HUES64 (cell line): ENCODE data around the gene TTBK2.

Source experiments
- H3K27ac ChIP-seq: 2 replicates; pipeline ENCODE4 v1.7.0; 2013; ENCODE audit warnings: low read depth, low read length, inconsistent platforms
- H3K27me3 ChIP-seq: 2 replicates; pipeline ENCODE4 v1.6.1; 2013; ENCODE audit warnings: mild to moderate bottlenecking, low read length; ENCODE audit not compliant: insufficient read depth
- H3K36me3 ChIP-seq: 2 replicates; pipeline ENCODE4 v1.6.1; 2013; ENCODE audit warnings: mild to moderate bottlenecking, low read length; ENCODE audit not compliant: insufficient read depth
- H3K4me1 ChIP-seq: 2 replicates; pipeline ENCODE4 v1.6.1; 2013; ENCODE audit warnings: mild to moderate bottlenecking, low read length, moderate library complexity; ENCODE audit not compliant: insufficient read depth
- H3K4me3 ChIP-seq: 2 replicates; pipeline ENCODE4 v1.5.1; 2013; ENCODE audit warnings: mild to moderate bottlenecking, low read length, moderate library complexity
- H3K9ac ChIP-seq: 2 replicates; pipeline ENCODE4 v1.6.1; 2013; ENCODE audit warnings: mild to moderate bottlenecking, low read depth, low read length
- H3K9me3 ChIP-seq: 2 replicates; pipeline ENCODE4 v1.6.1; 2013; ENCODE audit warnings: low read depth, low read length; ENCODE audit not compliant: insufficient read depth
- WGBS: fragments of 150-250, 120-280 bp; methylation state at CpG from one replicate; pipeline ENCODE4 v1.1.7; 2013; ENCODE audit warnings: missing lambda C conversion rate; 5-methylcytosine and 5-hydroxymethylcytosine counted together

Gene TTBK2

DNA sequence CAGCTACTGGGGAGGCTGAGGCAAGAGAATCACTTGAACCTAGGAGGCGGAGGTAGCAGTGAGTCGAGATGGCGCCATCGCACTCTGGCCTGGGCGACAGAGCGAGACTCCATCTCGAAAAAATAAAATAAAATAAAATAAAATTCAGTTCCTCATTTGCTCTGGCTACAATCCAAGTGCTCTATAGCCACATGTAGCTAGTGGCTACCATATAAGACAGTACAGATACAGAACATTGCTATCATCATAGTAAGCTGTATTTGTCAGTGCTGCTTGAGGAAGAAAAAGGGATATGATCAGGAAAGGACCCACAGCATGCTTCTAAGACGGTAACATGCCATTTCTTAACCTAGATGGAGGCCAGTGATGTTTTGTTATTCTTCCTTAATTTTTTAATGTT is 95.0 kb downstream of the TTBK2 start:
- H3K27me3 ChIP-seq, result no peaks in the 10 kb centered on the region
- peaks cover 11% of the 10 kb centered on the region for H3K36me3 ChIP-seq
- no peak overlapping the region for H3K9ac ChIP-seq
- H3K4me3 ChIP-seq, result no peak overlapping the region
- H3K27ac ChIP-seq, result no peak overlapping the region
- no peaks in the 10 kb centered on the region for H3K9me3 ChIP-seq
- H3K4me1 ChIP-seq, result no peaks in the 10 kb centered on the region
- WGBS, result 93% methylated on average over 8 of the region's 8 CpGs

DNA sequence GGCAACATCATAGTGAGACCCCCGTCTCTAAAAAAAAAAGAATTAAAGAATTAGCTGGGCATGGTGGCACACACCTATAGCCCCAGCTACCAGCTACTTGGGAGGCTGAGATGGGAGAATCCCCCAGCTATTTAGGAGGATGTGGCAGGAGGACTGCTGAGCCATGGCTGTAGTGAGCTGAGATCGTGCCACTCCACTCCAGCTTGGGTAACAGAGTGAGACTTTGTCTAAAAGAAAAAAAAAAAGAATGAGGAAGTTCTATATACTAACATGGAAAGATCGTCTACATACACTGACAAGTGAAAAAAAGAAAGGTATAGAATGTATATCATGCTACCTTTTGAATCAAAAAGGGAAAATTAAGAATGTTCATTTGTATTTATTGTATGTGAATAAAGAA is 99.8 kb downstream of the TTBK2 start:
- no peaks in the 10 kb centered on the region for H3K4me1 ChIP-seq
- no peak overlapping the region for H3K4me3 ChIP-seq
- no peaks in the 10 kb centered on the region for H3K27me3 ChIP-seq
- no peak overlapping the region for H3K9ac ChIP-seq
- H3K9me3 ChIP-seq, result no peaks in the 10 kb centered on the region
- peaks cover 4% of the 10 kb centered on the region; the same call in 1 of the 2 replicates for H3K36me3 ChIP-seq
- no peak overlapping the region for H3K27ac ChIP-seq
- 91% methylated on average over 2 of the region's 3 CpGs for WGBS

DNA sequence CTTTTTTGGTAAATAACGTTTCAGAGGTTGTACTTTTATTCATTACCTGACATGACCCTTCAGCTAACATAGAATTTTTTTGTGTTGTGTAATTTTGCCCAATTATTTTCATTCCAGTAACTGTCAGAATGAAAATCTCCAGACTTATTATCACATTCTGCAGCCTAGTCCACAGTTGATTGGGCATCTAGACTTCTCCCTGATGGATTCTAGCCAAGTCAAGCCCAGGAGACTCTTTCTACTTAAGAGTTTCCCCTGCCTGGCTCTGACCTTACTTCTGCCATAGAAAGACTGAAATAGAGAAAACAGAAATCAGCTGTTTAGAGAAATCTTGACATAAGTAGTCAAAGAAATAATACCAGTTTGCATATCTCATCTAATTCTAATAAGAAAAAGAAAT is 100.8 kb downstream of the TTBK2 start:
- H3K27ac ChIP-seq, result no peak overlapping the region
- H3K9me3 ChIP-seq, result no peaks in the 10 kb centered on the region
- H3K4me3 ChIP-seq, result no peak overlapping the region
- no peaks in the 10 kb centered on the region for H3K4me1 ChIP-seq
- no peaks in the 10 kb centered on the region for H3K27me3 ChIP-seq
- H3K9ac ChIP-seq, result no peak overlapping the region
- H3K36me3 ChIP-seq, result peaks cover 4% of the 10 kb centered on the region; the same call in 1 of the 2 replicates
- WGBS, result no CpG with 5 or more reads among the region's 1 CpG

DNA sequence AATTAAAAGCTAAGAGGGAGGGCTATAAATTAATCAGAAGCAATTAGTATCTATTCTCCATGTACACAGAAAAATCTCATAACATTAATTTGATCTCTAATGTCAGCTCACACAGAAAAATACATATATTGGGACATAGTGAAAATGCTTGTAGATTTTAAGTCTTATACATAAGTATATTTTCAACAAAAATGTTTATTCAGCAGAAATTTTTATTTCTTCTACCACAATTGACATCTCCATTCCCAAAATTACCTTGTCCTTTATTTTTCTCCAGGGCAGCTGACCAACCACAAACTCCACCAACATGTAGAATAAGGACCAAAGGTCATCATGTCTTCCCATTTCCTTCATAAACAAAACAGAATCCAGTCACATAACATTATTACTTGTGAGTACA is 109.1 kb downstream of the TTBK2 start:
- H3K27ac ChIP-seq, result no peak overlapping the region
- no peaks in the 10 kb centered on the region for H3K9me3 ChIP-seq
- H3K36me3 ChIP-seq, result peaks cover 13% of the 10 kb centered on the region
- H3K9ac ChIP-seq, result no peak overlapping the region
- no peak overlapping the region for H3K4me3 ChIP-seq
- H3K4me1 ChIP-seq, result no peaks in the 10 kb centered on the region
- no peaks in the 10 kb centered on the region for H3K27me3 ChIP-seq

DNA sequence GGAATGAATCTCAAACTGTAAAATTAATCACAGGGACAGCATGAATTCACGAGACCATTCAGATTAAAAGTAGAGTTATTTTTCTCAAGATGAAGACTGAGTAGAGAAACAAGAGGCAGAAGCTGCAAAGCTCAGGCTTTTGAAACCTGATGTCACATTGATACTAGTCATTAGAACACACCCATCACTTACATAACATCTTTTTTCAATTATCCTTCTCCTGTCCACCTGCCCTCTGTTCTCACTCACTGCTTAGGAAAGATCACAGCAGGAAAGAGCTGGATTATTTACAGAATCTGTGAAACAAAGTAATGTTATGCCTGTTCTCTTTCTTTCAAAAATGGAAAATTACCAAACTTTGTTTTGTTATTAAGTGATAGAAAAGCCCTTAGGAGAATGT is 111.7 kb downstream of the TTBK2 start:
- WGBS, result 94% methylated on average over 1 of the region's 1 CpG

DNA sequence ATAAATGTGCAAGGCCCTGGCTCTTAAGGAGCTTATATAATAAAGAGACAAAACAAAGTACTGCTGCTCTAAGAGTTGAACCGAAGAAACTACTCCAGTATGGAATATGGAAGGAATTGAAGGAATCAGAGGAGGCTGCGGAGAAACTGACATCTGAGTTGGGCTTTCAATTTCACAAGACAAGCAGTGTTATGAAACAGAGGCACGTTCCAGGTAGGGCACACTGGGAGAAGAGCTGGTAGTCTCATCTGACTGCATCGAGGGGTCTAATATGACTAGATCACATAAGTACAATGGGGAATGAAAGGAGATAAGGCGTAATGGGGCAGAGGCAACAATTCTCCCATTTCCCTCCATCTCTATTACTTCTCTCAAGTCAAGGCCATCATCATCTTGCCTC is 115.3 kb downstream of the TTBK2 start:
- Histone ChIP-seq H3K4me1 (no peaks in the 10 kb centered on the region), H3K27ac (no peak overlapping the region), H3K4me3 (no peak overlapping the region), H3K9me3 (no peaks in the 10 kb centered on the region), H3K27me3 (no peaks in the 10 kb centered on the region), H3K9ac (no peak overlapping the region), H3K36me3 (peaks cover 12% of the 10 kb centered on the region)
- WGBS, result 95% methylated on average over 5 of the region's 5 CpGs

More for the DNA sequence above, 111.7 kb downstream of the TTBK2 start:
- H3K4me3 ChIP-seq, result no peak overlapping the region
- H3K9me3 ChIP-seq, result no peaks in the 10 kb centered on the region
- no peaks in the 10 kb centered on the region for H3K27me3 ChIP-seq
- H3K36me3 ChIP-seq, result peaks cover 13% of the 10 kb centered on the region
- no peaks in the 10 kb centered on the region for H3K4me1 ChIP-seq
- H3K9ac ChIP-seq, result no peak overlapping the region
- H3K27ac ChIP-seq, result no peak overlapping the region

DNA sequence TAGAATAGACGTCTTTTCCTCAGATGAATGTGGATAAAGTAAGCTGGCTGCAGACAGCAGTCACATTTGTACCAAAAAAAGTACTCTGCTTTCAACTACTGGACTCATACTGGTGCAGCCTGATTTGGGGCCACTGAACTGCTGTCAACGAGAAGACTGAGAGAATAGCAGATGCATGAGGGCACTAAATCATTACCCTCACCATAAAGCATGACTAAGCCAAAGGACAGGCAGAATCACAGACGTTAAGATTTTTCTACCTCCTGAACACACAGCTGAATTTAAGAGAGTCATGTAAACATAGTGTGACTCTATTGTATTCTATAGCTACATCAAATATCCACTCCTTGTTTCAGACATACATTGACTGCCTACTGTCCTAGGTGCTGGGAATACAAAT is 115.8 kb downstream of the TTBK2 start:
- no peaks in the 10 kb centered on the region for H3K4me1 ChIP-seq
- 96% methylated on average over 3 of the region's 3 CpGs for WGBS
- H3K36me3 ChIP-seq, result peaks cover 7% of the 10 kb centered on the region
- no peak overlapping the region for H3K9ac ChIP-seq
- no peak overlapping the region for H3K4me3 ChIP-seq
- H3K9me3 ChIP-seq, result no peaks in the 10 kb centered on the region
- no peak overlapping the region for H3K27ac ChIP-seq
- H3K27me3 ChIP-seq, result no peaks in the 10 kb centered on the region

DNA sequence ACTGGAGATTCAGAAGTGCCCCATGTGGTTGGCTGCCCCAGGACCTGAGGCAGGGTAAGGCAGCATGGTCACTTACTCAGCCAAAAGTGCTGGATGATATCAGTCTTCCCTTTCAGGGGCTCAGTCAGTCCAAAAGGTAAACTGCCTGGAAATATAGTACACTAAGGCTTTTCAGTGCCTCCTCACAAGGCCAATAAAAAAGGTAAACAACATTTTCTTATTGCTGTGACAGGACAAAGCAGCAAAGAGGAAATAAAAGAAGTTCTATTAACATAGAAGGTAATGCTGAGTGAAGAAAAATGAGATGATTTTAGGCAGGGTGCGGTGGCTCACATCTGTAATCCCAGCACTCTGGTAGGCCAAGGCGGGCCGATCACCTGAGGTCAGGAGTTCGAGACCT is 117.1 kb downstream of the TTBK2 start:
- Histone ChIP-seq H3K27me3 (no peaks in the 10 kb centered on the region), H3K27ac (no peak overlapping the region), H3K9me3 (no peaks in the 10 kb centered on the region), H3K4me3 (no peak overlapping the region), H3K36me3 (peaks cover 6% of the 10 kb centered on the region), H3K4me1 (no peaks in the 10 kb centered on the region), H3K9ac (no peak overlapping the region)
- 99% methylated on average over 4 of the region's 4 CpGs for WGBS

DNA sequence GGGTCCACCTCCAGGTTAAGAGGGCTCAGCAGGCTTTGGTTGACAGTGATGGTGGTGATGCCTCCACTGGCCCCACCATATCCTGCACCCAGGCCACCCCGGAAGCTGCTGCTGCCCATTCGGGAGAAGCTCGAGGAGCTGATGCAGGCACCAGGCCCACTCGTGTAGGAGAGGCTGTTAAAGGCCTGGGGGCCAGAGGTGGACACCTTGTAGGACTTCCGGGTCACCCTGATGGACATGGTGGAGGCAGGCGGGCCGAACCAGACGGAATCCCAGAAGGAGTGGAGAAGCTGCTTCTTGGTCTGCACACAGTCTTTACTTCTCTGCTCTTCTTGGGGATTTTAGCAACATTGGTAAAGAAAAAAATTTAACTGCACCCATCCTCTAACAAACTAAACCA is 118.4 kb downstream of the TTBK2 start:
- no peaks in the 10 kb centered on the region for H3K9me3 ChIP-seq
- WGBS, result 95% methylated on average over 8 of the region's 8 CpGs
- 0 out of 2 replicates have a peak, but pooled peaks cover 3% of the 10 kb centered on the region for H3K4me1 ChIP-seq
- no peak overlapping the region for H3K27ac ChIP-seq
- H3K4me3 ChIP-seq, result no peak overlapping the region
- H3K27me3 ChIP-seq, result no peaks in the 10 kb centered on the region
- H3K36me3 ChIP-seq, result peaks cover 6% of the 10 kb centered on the region
- H3K9ac ChIP-seq, result no peak overlapping the region

DNA sequence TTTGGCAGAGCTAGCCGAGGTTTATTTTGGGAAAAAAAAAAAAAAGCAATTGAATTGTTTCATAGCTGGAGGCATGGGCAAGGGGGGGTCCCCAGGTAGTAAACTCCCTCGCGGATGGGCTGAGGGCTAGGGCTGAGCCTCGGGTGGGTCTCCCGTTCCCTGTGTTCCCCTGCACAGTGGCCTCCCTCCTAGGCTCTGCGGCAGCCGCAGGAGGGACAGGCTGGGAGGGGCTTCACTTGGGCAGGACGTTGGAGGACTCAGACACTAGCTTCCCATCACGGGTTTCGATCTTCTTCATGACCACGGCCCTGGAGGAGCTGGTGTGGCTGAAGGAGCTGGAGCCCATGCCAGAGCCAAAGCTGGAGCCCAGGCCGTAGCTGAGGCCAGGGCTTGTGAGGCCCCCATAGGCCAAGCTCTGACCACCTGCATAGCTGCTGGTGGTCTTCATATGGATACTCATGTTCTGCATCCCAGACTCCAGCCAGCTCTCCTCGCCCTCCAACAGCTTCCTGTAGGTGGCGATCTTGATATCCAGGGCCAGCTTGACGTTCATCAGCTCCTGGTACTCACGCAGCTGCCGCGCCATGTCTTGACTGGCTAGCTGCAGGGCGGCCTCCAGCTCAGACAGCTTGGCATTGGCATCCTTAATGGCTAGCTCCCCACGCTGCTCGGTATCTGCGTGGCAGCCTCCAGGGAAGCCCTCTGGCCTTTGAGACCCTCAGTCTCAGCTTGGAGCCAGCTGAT is 119.7 kb downstream of the TTBK2 start:
- H3K27me3 ChIP-seq, result no peaks in the 10 kb centered on the region
- no peaks in the 10 kb centered on the region for H3K9me3 ChIP-seq
- WGBS, result 88% methylated on average over 22 of the region's 22 CpGs
- H3K4me1 ChIP-seq, result 0 out of 2 replicates have a peak, but pooled peaks cover 6% of the 10 kb centered on the region
- no peak overlapping the region for H3K9ac ChIP-seq
- peaks cover 6% of the 10 kb centered on the region for H3K36me3 ChIP-seq
- H3K27ac ChIP-seq, result no peak overlapping the region
- H3K4me3 ChIP-seq, result no peak overlapping the region

DNA sequence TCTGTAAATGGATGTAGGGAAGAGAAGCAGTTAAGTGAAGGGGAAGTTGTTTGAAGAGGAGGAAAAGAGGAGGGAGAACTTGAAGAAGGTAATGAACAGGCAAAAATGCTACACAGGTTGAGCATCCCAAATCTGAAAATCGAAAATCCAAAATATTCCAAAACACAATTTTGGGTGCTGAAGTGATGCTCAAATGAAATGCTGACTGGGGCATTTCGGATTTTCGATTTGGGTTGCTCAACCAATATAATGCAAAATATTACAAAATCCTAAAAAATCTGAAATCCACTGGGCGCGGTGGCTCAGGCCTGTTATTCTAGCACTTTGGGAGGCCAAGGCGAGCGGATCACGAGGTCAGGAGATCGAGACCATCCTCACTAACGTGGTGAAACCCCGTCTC is 121.8 kb downstream of the TTBK2 start:
- Histone ChIP-seq H3K27me3 (no peaks in the 10 kb centered on the region), H3K4me3 (no peak overlapping the region), H3K9me3 (no peaks in the 10 kb centered on the region), H3K4me1 (0 out of 2 replicates have a peak, but pooled peaks cover 6% of the 10 kb centered on the region), H3K9ac (no peak overlapping the region), H3K36me3 (peaks cover 8% of the 10 kb centered on the region), H3K27ac (no peak overlapping the region)
- WGBS, result 96% methylated on average over 11 of the region's 11 CpGs
